Transverse colon (tissue), 3 donors: ENCODE results near the gene STAB2.
"Not testable (repeated sequence)": the region's sequence is repeated elsewhere in the genome, so short reads cannot be mapped to it uniquely, and the experiment has no call there.

Experiments
- EP300 ChIP-seq: sonication (generic); formaldehyde crosslinking; IDR thresholded peaks from one replicate; pipeline ENCODE4 v1.6.1; 2017; ENCODE audit warnings: antibody characterized with exemption, low read depth
- TF ChIP-seq, protein P1 (sequence below), 5 experiments: fragments of 200-600 bp in 3 of 5; fragments of 450-650 bp in 2 of 5; sonication (generic) in 3 of 5; IDR thresholded peaks; 1 replicate in 2 of 5; 2 replicates in 3 of 5; pipeline ENCODE4 v1.5.1; 2016 to 2017; ENCODE audit warnings: antibody characterized with exemption in 5 of 5, inconsistent platforms in 3 of 5, mild to moderate bottlenecking in 2 of 5, moderate library complexity in 1 of 5

DNA sequence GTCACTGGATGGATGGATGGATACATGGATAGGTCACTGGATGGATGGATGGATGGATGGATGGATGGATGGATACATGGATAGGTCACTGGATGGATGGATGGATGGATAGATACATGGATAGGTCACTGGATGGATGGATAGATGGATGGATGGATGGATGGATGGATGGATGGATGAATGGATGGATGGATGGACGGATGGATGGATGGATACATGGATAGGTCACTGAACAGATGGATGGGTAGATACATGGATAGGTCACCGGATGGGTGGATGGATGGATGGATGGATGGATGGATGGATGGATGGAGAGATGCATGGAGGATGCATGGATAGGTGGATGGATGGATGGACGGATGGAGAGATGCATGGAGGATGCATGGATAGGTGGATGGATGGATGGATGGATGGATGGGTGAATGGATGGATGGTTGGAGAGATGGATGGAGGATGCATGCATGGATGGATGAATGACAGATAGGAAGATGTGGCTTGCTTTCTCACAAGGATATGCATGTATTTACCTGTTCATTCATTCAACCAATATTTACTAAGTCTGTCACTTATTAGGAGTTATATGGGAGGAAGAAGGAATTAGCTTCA is 66.6 kb downstream of the STAB2 start:
- TF ChIP-seq, protein P1, sequence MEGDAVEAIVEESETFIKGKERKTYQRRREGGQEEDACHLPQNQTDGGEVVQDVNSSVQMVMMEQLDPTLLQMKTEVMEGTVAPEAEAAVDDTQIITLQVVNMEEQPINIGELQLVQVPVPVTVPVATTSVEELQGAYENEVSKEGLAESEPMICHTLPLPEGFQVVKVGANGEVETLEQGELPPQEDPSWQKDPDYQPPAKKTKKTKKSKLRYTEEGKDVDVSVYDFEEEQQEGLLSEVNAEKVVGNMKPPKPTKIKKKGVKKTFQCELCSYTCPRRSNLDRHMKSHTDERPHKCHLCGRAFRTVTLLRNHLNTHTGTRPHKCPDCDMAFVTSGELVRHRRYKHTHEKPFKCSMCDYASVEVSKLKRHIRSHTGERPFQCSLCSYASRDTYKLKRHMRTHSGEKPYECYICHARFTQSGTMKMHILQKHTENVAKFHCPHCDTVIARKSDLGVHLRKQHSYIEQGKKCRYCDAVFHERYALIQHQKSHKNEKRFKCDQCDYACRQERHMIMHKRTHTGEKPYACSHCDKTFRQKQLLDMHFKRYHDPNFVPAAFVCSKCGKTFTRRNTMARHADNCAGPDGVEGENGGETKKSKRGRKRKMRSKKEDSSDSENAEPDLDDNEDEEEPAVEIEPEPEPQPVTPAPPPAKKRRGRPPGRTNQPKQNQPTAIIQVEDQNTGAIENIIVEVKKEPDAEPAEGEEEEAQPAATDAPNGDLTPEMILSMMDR (IDR thresholded peaks at IDR 0.05) = not testable (repeated sequence)
- not testable (repeated sequence) for TF ChIP-seq EP300
